GM19468 (cell line): ENCODE results near the gene CLEC2B.

Source experiments
- ATAC-seq: cut with Tn5 transposase; IDR thresholded peaks from one replicate; pipeline ENCODE4 v1.9.1; 2021; ENCODE audit warnings: mild to moderate bottlenecking, moderate library complexity, moderate number of reproducible peaks; ENCODE audit not compliant: unreplicated experiment; ENCODE audit errors: extremely low read depth

Gene CLEC2B

DNA sequence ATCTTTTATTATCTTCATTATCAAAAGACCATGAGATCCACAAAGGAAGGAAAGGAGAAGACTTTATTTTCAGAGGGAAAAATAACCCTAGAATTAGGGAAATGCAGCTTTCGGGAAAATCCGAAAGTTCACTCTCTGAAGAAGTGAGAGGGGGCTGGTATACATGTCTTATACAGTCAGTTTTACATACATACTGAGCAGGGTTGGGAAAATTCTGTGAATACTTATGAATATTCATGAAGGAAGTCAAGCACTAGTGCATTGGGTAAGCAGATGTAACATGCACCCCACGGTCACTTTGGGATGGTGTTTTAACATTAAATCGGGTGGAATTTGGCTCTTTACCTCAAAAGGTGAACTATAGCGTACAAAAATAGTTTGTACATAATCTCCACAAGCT is 57.5 kb downstream of the CLEC2B start:
- no peak for ATAC-seq

DNA sequence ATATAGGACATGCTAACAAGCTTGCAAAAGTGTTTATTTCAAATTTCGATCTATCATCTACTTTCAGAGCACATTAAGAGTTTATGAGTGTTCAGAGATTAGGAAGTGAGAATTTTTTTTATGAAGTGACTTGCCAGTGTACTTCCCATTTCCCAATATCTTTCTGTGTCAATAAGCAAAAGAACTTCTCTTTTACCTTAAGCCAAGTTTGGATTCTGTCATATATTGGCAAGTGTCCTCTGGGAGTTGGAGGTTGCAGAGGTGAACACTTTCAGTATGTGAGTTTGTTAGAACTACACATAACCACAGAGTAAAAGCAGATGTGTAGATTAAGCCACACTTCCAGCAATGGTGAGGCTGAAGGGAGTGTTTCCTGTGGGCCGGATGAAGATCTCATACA is 58.5 kb downstream of the CLEC2B start:
- ATAC-seq: no peak

- no peak for ATAC-seq
Measured at GRCh38 chr12:9809866-9810265, 59.3 kb downstream of the CLEC2B start.

DNA sequence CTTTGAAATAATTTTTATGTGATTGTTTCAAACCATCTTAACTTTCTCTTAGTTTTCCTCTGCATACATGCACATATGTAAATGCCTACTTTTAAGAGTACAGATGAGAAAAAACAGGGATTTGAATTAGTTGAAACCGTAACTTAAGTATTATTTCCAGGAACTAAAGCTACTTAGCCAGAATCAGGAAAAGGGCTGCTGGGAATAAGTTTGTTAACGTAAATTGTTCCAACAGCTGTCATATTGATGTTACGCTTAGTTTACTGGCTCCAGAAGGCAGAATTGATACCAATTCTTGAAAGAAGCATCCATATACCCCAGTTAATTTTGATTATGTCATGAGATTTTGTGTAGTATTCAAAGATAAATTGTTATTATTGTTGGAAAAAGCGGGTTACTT is 59.8 kb downstream of the CLEC2B start:
- ATAC-seq: no peak

- ATAC-seq: no peak
Measured at GRCh38 chr12:9808504-9808903, 60.6 kb downstream of the CLEC2B start.

- no peak for ATAC-seq
Measured at GRCh38 chr12:9806714-9807113, 62.4 kb downstream of the CLEC2B start.

GRCh38 chr12:9805883-9806282 is 63.3 kb downstream of the CLEC2B start:
- no peak for ATAC-seq
